ENCODE results near the gene RAB26.
A peak's percentile ranks its signal among the peaks of the same experiment; 100 is the strongest.
"Not testable (repeated sequence)": the region's sequence is repeated elsewhere in the genome, so short reads cannot be mapped to it uniquely, and the experiment has no call there.

RAB26 gene, protein sequence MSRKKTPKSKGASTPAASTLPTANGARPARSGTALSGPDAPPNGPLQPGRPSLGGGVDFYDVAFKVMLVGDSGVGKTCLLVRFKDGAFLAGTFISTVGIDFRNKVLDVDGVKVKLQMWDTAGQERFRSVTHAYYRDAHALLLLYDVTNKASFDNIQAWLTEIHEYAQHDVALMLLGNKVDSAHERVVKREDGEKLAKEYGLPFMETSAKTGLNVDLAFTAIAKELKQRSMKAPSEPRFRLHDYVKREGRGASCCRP

DNA sequence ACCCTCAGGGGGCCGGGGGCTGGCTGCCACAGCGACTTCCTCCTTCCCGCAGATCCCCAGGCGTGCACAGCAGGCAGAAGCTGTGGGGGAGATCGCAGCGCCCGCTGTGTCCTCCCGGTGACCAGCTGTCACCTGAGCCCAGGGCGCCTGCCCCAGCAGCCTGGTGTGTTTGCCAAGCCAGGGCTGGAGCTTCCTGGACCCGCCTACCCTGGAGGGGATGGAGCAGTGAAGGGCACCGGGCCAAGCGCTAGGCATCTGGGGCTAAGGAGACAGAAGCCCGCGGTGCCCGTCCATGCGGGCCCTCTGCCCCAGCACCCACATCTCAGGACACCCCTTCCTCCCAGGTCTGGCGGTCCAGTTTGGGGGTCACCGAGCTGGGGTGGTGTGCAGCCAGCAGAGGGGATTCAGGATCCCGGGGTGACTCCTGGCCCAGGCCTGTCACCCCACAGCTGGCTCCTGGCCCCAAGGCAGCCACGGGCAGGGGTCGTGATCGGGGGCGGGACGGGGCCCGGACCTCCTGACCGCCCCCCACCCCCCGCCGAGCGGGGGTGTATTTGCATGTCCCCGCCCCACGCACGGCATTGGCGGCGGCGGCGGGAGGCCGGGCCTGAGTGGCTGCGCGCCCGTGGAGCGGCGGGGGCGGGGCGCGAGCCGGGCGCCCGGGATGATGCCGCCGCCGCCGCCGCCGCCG is at the start of gene RAB26:
TSS of gene RAB26 (plus strand) at position 645 of the 691 bp plus-strand sequence. CDS start 159 bp downstream, outside the sequence.
- DNase-seq (ENCODE audit: low spot score) = peak; percentile 23

DNA sequence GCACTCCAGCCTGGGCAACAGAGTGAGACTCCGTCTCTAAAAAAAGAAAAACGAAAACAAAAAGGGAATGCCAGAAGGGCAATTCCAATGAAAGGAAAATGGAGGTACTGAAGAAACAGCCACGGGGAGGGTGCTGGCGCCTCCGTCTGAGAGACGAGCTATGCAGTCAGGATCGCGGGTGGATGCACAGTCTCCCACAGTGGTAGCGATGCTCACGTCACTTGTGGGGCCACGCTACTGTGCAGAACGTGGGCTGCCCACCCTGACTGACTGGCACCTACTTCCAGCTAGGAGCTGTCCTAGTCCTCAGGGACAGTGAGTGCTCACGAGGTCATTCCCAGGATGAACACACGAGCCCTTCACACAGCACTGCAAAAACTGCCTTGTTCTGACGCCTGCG is 46.8 kb upstream of the RAB26 start:
- not testable (repeated sequence) for DNase-seq (ENCODE audit: low spot score)

DNA sequence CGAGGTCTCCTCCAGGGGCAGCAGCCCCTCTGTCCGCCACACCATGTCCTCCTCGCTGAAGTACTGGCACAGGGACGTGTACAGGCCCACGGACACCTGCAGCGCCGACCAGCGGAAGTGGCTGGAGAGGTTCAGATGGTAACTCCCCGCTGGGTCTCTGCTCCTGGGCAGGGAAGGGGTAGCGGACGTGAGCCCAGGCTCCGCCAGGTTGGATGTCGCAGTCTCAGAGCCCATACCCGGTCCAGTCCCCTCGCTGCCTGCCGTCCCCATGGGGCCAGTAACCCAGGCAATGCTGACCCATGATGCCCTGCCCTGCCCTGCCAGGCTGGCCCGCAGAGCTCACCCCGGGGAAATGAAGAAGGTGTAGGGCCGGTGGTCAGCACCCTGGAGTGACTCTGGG is 46.0 kb upstream of the RAB26 start:
- no peak for DNase-seq (ENCODE audit: low spot score)

DNA sequence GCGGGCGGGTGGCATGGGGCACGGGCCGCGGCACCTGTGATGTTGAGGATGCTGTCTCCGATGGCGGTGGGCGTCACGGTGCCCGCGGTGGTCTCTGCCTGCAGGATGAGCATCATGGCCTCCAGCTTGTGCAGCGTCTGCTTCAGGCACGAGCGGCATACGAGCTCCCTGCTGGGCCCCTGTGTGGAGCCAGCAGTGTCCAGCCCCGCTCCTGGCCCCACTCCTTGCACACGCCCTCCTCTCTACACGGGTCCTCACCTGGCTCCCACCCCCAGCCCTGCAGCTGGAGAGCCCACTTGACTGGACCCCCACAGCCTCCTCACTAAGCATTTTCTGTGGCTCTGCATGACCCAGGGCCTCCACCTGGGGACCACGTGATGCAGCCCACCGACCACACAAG is 44.0 kb upstream of the RAB26 start:
- not testable (repeated sequence) for DNase-seq (ENCODE audit: low spot score)

DNA sequence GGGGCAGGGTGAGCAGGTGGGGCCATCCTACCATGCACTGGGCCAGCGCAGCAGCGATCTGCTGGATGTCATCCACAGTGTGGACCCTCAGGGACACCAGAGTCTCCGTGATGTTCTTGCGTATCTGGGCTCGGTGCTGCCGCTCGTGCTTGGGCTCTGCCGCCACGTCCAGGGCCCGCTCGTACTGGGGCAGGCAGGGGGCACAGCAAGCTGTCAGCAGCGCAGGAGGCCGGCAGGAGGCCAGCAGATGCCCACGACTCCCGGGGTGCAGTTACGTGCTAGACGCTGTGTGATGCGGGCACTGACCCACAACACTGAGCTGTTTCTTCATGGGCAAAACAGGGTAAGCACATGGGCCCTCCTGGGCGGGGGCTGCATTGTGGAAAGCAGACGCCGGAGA is 43.1 kb upstream of the RAB26 start:
- DNase-seq (ENCODE audit: low spot score) = not testable (repeated sequence)

DNA sequence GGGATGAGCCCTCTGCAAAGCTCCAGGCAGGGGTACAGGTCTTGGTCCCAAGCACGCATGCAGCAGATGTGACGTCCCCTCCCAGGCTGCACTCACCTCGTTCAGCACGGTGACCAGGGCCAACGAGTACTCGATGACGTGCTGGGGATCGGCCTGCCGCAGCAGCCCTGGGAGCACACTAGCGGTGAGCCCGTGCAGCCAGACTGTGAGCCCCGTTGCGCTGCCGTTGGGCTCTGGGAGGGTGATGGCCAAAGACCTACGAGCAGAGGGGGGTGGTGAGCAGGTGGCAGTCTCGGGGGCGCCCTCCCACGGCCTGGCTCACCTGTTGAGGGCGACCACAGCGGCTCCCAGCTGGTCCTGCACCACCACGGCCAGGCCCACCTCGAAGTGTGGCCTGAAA is 42.7 kb upstream of the RAB26 start:
- not testable (repeated sequence) for DNase-seq (ENCODE audit: low spot score)

DNA sequence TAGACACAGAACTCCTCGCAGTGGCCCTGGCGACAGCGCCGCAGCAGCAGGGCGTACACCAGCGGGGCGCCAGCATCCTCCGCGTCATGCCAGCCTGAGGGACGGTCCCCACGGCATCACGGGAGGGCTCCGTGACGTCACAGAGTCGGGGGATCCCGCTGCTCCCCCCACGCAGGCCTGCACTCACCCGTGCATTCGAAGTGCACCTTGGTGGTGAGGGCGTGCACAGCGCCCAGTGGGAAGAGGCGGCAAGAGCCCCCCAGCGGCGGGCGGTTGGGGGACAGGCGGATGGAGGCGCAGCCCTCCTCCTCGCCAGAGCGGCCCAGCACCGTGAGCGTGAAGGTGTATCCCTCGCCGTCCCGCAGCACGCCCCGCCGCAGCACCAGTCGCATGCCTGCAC is 42.2 kb upstream of the RAB26 start:
- DNase-seq (ENCODE audit: low spot score) = not testable (repeated sequence)

DNA sequence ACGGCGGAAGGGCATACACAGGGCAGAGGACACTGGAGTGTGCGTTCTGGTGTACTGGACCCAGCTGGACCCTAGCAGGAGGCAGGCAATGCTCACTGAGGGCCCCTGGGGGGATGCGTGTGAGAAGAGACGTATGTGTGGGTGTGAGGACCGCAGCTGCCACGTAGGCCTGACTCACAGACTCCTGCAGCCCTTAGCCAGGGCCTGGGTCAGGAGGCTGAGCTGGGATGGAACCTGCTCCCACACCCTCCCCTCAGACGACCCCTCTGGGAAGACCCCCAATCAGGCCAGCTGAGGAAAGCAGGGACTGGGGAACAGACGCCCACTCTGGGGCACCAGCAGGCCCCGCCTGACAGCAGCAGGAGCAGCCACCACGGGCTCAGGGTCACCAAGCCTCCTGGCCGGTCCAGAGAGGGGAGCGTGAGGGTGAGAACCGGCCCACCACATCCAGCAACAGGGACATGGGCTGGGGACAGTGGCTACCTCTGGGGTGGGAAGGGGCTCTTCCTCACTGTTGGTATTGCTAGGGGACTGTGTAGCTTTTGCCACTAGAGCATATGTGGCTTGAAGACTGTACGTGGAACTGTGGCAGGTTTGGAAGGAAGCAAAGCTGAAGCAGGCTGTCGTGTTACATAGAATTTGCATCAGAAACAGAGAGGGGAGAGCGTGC is 41.2 kb upstream of the RAB26 start:
- not testable (repeated sequence) for DNase-seq (ENCODE audit: low spot score)

DNA sequence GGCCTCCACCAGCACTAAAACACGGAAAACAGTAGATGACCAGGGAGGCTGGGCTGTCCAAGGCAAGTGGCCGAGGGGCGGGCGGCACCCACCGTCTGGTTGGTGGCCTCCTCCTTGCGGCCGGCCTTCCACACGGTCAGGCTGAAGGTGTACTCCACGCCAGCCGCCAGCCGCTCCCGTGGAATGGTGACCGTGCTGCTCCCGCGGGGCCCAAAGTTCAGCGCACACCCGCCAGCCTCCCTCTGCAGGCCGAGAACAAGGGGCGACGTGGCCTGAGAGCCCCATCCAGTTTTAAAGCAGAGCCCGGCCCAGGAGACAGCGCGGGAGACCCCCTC is 40.7 kb upstream of the RAB26 start:
- not testable (repeated sequence) for DNase-seq (ENCODE audit: low spot score)

DNA sequence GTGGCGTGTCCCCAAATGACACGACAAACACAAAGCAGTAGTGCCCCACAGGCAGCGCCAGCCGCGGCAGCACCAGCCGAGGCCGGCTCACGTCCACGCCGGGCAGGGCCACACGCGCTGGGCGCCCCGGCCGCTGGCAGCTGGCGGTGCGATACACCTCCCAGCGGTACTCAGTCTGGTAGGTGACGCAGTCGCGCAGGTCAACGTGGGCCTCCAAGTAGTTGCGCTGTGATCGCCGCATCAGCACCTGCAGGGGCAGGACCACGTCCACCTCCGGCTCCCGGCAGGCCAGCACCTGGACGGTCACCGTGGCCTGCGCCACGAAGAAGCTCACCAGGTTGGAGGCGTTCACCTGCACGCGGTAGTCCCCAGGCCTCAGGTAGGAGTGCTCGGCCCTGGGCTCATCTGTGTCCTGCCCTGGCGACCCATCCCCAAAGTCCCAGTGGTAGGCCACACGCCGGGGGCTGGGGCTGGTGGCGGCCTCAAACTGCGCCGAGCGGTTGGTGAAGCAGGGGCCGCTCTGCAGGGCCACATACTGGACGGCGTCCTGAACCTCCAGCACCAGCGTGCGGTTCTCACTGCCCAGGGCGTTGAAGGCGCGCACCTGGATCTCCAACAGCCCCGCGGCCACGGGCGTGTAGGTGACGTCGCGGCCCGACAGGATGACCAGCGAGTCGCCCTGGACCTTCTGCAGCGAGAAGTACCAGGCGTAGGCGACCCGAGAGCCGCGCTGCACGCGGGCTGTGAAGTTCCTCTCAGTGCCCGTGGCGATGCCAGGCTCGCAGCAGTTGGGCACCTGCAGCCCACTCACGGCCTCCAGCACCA is 39.8 kb upstream of the RAB26 start:
- not testable (repeated sequence) for DNase-seq (ENCODE audit: low spot score)

DNA sequence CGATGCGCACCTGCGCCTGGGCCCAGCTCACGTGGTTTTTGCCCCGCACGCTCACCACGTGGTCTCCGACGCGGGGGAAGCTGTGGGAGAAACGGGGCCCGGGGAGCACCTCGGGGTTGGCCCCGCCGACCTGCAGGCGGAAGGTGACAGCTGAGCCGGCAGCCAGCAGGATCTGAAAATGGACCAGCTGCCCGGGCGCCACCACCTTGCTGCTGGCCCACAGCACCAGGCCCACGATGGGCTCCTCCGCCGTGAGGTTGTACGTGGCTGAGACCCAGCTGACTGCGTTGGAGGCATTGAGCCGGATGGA is 39.2 kb upstream of the RAB26 start:
- DNase-seq (ENCODE audit: low spot score) = not testable (repeated sequence)

DNA sequence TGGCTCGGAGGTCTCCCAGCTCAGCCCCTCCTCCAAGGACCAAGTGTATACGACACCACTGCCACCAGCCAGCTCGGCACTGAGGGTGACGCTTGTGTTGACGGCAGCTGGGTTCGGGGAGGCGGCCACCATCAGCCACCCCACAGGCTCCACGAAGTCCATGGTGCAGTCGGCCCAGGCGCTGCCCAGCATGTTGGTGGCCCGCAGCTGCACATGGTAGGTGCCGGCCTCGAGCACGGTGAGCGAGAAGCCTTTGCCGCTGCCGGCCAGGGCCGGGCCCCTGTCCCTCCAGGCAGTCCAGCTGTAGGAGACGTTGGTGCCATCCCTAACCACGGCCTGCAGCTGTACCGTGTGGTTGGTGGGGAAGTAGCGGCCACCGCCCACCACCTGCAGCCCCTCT is 38.6 kb upstream of the RAB26 start:
- not testable (repeated sequence) for DNase-seq (ENCODE audit: low spot score)

DNA sequence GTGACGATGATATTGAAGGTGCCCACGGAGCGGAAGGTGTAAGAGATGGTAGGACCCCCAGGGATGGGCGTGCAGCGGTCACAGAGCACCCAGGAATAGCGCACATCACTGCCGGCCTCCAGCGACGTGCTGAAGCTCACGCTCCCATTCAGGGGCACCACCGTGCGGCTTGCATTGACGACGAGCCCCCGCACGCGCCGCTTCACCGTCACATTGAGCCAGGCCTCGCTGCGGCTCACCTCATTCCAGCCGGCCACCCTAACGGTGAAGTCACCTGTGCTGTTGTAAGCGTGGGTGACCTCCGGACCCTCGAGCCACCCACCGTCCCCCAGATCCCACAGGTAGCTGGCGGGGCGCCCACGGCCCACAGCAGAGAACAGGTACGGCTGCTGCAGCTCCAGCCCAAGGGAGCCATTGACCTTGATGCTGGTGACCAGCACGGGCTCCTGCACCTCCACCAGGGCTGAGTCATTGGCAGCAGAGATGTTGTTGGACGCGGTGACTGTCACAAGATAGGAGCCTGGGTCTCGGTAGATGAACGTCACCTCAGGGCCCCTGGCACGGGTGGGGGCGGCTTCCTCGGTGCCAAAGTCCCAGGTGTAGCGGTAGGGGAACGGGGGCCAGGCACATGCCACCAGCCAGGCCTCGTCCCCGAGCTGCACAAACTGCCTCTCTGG is 38.0 kb upstream of the RAB26 start:
- DNase-seq (ENCODE audit: low spot score) = not testable (repeated sequence)

DNA sequence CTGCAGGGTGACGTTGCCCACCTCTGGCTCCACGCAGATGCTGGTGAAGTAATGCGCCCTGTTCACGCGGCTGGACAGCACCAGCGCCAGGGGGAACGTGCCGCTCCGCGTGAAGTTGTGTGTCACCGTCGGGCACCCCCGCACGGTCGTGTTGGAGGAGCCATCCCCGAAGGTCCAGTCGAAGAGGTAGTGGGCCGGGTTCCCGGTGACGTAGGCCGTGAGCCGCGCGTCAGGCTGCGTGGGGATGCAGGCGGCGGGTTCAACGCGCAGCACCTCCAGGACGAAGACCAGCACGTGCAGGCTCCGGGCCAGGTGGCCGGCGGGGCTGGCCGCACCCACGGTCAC is 37.4 kb upstream of the RAB26 start:
- DNase-seq (ENCODE audit: low spot score) = not testable (repeated sequence)

DNA sequence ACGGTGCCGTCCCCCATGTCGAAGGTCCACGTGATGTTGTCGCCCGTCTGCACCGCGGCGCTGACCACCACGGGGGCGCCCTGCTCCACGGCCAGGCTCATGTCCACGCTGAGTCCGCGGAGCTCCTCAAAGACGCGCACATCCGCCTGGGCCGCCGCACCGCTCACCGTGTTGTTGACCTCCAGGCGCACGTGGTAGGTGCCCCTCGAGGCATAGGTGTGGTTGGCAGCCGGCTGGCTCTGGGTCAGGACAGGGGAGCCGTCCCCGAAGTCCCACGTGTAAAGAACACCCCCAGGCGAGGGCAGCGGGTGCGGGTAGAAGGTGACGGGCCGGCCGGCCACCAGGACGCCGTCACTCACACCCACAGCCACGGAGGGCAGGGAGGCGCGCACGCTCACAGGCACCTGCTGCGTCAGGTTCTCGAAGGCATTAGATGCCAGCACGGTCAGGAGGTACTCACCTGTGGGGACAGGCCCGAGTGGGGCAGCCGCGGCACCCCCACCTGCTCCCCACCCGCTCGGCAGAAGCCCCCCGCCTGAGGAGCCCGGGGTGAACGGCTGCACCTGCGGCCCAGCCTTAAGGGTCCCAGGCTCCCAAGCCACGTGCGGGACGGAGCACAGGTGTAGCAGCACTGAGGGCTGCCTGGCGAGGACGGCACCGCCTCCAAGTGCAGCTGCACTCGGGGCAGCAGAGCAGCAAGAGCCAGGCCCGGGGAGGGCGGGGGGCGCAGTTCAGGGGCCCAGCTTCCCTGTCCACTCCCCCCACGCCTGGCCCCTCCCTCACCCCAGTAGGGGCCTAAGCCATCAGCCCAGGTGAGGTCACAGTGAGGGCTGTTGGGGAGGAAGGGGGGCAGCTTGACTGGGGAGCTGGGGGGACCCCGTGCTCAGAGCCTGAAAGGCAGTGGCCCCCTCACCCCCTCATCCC is 36.8 kb upstream of the RAB26 start:
- not testable (repeated sequence) for DNase-seq (ENCODE audit: low spot score)

DNA sequence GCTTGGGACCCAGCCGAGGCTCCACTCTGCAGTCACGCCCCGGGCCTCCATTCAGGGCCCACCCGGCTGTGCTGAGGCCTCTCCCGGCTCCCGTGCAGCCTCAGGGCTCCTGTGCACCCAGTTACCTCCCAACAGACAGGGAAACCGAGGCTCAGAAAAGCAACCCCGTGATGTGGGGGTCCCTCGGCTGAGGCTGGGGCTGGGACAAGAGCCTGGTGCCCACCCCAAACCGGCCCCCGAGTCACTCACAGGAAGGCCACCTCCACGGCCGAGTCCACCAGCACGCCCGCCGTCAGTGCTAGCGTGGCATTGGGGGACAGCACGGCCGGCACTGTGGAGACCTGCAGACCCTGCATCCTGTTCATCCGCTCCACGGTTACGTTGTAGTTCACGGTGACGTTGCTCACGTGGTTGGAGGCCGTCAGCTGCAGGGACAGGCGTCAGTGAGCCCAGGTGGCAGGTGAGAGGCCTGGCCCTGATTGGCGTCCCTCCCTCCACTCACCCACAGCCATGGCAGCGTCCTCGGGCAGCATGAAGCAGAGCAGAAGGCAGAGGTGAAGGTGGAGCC is 35.8 kb upstream of the RAB26 start:
- DNase-seq (ENCODE audit: low spot score) = not testable (repeated sequence)

DNA sequence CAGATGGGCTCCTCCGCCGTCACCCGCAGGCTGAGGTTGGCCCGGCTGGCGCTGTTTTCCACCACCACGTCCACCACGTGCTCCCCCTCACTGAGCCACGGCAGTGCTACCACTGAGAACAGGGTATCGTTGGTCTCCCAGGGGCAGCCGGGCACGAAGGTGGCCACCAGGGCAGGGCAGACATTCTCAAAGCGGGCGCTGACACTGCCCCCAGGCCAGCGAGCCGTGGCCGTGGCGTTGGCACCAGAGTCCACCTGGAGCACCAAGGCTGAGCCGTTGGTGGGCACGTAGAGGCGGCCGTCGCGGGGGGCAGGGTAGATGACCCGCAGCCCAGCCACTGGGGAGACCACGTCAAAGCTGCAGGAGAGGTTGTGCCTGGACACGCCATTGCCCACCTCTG is 34.2 kb upstream of the RAB26 start:
- DNase-seq (ENCODE audit: low spot score) = not testable (repeated sequence)

DNA sequence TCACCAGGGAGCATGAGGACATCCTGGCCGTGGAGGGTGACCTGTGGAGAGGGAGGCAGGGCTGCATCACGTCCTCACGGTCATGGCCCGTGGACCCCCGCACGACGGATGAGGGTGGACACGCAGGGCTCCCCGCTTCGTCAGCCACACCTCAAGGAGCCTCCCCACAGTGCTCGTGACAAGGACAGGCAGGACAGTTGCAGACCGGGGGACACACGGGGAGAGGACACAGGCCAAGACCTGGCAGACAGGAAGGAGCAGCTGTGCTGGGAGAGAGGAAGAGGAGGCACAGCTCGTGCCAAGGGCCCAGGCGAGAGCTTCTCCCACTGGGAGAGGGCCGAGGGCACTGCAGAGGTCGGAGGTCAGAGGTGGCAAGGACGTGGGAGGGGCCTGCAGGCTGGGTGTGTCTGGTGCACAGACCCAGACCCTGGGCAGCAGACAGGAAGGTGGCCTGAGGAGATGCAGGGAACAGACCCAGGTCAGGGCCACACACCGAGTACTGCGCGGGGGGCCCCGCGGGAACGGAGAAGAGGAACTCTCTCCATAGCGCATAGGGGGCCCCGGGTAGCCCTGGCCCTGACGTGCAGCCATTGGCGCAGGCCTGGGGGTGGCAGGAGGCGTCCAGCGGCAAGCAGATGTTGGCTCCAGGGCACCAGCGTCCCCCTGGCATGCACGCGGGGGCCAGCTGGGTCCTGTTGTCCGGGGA is 33.4 kb upstream of the RAB26 start:
- not testable (repeated sequence) for DNase-seq (ENCODE audit: low spot score)

DNA sequence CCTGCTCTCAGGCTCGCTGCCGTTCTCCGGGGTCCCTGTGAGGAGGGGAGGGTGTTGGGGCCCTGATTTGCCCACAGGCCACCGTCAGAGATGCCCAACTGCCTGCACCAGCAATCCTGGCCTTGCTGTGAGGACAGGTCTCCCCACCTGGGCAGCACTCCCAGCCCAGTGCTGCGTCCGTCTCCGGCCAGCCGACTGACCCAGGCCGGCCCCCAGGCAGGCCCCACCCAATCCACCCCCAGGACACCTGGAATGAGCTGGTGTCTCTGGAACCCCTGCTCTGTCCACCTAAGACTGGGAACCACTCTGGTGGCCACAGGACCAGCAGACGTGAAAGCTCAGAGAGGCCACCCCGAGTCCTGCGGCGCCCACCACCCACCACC is 32.8 kb upstream of the RAB26 start:
- DNase-seq (ENCODE audit: low spot score) = no peak

DNA sequence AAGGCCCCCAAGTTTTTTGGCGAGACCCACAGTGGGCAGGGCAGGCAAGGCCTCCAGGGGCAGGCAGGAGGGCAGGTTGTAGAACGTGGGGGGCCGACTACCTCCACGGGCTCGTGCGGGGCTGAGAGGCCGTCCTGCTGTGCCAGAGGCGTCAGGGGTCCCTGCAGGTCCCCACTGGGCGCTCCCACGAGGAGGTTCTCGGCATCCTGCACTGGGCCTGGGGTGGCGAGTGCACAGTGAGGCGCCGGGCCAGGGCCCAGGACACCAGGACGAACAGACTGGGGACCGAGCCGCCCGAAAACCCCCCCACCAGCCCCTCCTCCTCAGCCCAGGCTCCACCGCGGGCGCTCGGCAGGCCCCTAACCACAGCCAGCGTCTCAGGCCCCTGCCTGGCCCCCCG is 32.0 kb upstream of the RAB26 start:
- DNase-seq (ENCODE audit: low spot score) = not testable (repeated sequence)
